Ovary (tissue), 9 donors: ENCODE measurements around the gene TNFSF8. TPM values are rescaled to one million over a fixed set of nuclear protein-coding genes. Genes with fewer than 3 reads are reported as not detected.

Experiments used
- DNase-seq, 5 donors: peaks; one replicate each; pipeline ENCODE4 v3.0.0-alpha.2; 2019 to 2020
- H3K27ac ChIP-seq, 2 donors: fragments of 200-600 bp; one replicate each; pipeline versions ENCODE4 v1.5.1 to v1.8.0; 2019 to 2022
- H3K27me3 ChIP-seq: fragments of 200-600 bp; one replicate; pipeline ENCODE4 v1.8.0; 2022
- H3K36me3 ChIP-seq: fragments of 200-600 bp; sonication (generic); one replicate; pipeline ENCODE4 v1.5.1; 2019
- H3K4me1 ChIP-seq: one replicate; pipeline ENCODE4 v1.8.1; 2013; ENCODE audit warnings: mild to moderate bottlenecking, moderate library complexity; ENCODE audit not compliant: insufficient read depth
- H3K4me3 ChIP-seq: fragments of 200-600 bp; sonication (generic); one replicate; pipeline ENCODE4 v1.5.1; 2017
- H3K9me3 ChIP-seq, 2 donors: fragments of 200-600 bp in 1 of 2; sonication (generic) in 1 of 2; one replicate each; pipeline versions ENCODE4 v1.5.1 to v1.8.1; 2013 to 2019; ENCODE audit warnings: mild to moderate bottlenecking in 1 of 2, moderate library complexity in 1 of 2
- CTCF ChIP-seq, 3 donors: fragments of 450-650 bp in 2 of 3; fragments of 200-600 bp in 1 of 3; IDR thresholded peaks; one replicate each; pipeline versions ENCODE4 v1.5.1 to v1.8.0; 2016 to 2022; ENCODE audit warnings: antibody characterized with exemption in 3 of 3, mild to moderate bottlenecking in 1 of 3
- EP300 ChIP-seq: sonication (generic); formaldehyde crosslinking; IDR thresholded peaks from one replicate; pipeline ENCODE4 v1.6.1; 2017; ENCODE audit warnings: antibody characterized with exemption
- POLR2A ChIP-seq: fragments of 450-650 bp; IDR thresholded peaks from one replicate; pipeline ENCODE4 v1.6.1; 2017; ENCODE audit warnings: antibody characterized with exemption, mild to moderate bottlenecking, moderate library complexity
- WGBS, 3 donors: extraction: QIAGEN DNeasy Blood & Tissue Kit in 1 of 3; methylation state at CpG; one replicate each; pipeline versions ENCODE4 v1.1.5 to v1.1.7; 2013 to 2017; 5-methylcytosine and 5-hydroxymethylcytosine counted together
- intact Hi-C, 4 donors: fragments of 100-400 bp; cut with DNase I; formaldehyde crosslinking; loops; one replicate each; pipeline versions ENCODE4 v1.11.0 to v1.15.1; 2022 to 2023
- polyA plus RNA-seq, 2 donors: library from polyadenylated mRNA; stranded (reverse); fragments of 200-250 nt in 1 of 2; fragments of 350-450 nt in 1 of 2; fragmentation: Illumina TruSeq in 1 of 2; extraction: RNeasy Lipid Tissue Mini Kit (QIAGEN cat#74804) in 1 of 2; gene quantifications; one replicate each; pipeline ENCODE4 v1.2.3, GENCODE V29; 2013 to 2014
- total RNA-seq, 7 donors: library from RNA; depleted of rRNA in 2 of 7; stranded (reverse); fragments of >200 nt in 2 of 7; fragmentation: NEBNext Ultra II Directional in 3 of 7; extraction: Animal tissue kit (Norgen Biotek cat#: 25700) in 3 of 7; gene quantifications; one replicate each; pipeline versions ENCODE4 v1.1.0 to v1.2.4, GENCODE V29; 2016 to 2023
- donor health status: DM: no; HTN: no; CAD: no; lungs with moderate emphysema.
- donor health status: DM: no; HTN: no; CAD: no.
- donor health status: Bipolar disorder and iron deficiency.
- donor health status: DM: yes; HTN: yes; CAD: no.
- donor health status: DM: no; HTN: no; CAD: no.
- donor health status: DM: yes; HTN: yes; CAD: no.

Gene TNFSF8
- total and polyA plus RNA-seq, 9 donors, result 0.38 to 5.2 (median 1.0) TPM

- no peaks in the 10 kb centered on the region for H3K36me3 ChIP-seq
- H3K27me3 ChIP-seq, result no peaks in the 10 kb centered on the region
- H3K9me3 ChIP-seq, result no peaks in the 10 kb centered on the region
- no peak for DNase-seq
- no peak overlapping the region for H3K4me3 ChIP-seq
- TF ChIP-seq CTCF (IDR thresholded peaks at IDR 0.05) (no peak), EP300 (no peak), POLR2A (no peak)
- no peak overlapping the region for H3K27ac ChIP-seq
- WGBS, 3 donors, result 70 to 75% (median 74%) methylated on average over 2 of the region's 2 CpGs
- no peaks in the 10 kb centered on the region for H3K4me1 ChIP-seq
- intact Hi-C loops, result no loop called here
Measured at GRCh38 chr9:114911167-114911821, 19.1 kb downstream of the TNFSF8 start.

- Histone ChIP-seq H3K27me3 (no peaks in the 10 kb centered on the region), H3K36me3 (no peaks in the 10 kb centered on the region), H3K4me3 (no peak overlapping the region), H3K9me3 (no peaks in the 10 kb centered on the region), H3K4me1 (no peaks in the 10 kb centered on the region), H3K27ac (no peak overlapping the region)
- TF ChIP-seq POLR2A, result no peak
- no peak for TF ChIP-seq EP300
- no peak for TF ChIP-seq CTCF (IDR thresholded peaks at IDR 0.05)
- DNase-seq, result no peak
- intact Hi-C loops, result no loop called here
- 82 to 91% (median 88%) methylated on average over 4 of the region's 4 CpGs for WGBS, 3 donors
Measured at GRCh38 chr9:114910541-114910940, 19.9 kb downstream of the TNFSF8 start.

- intact Hi-C loops, result loop anchor here in 1 of 4 donors (10.0 kb wide), 1 partner anchor 165 kb away; no protein-coding TSS in a partner anchor
- H3K4me1 ChIP-seq, result no peaks in the 10 kb centered on the region
- no peak for TF ChIP-seq EP300
- no peak for TF ChIP-seq CTCF (IDR thresholded peaks at IDR 0.05)
- no peak for TF ChIP-seq POLR2A
- no peaks in the 10 kb centered on the region for H3K27me3 ChIP-seq
- no peaks in the 10 kb centered on the region for H3K36me3 ChIP-seq
- H3K9me3 ChIP-seq, result no peaks in the 10 kb centered on the region
- H3K4me3 ChIP-seq, result no peak overlapping the region
- 76 to 96% (median 88%) methylated on average over 1 of the region's 1 CpG for WGBS, 3 donors
- no peak overlapping the region for H3K27ac ChIP-seq
- DNase-seq, result no peak
Measured at GRCh38 chr9:114909661-114910060, 20.7 kb downstream of the TNFSF8 start.

GRCh38 chr9:114908805-114909448, 21.5 kb downstream of the TNFSF8 start:
- DNase-seq, result no peak
- 55 to 61% (median 57%) methylated on average over 6 of the region's 6 CpGs for WGBS, 3 donors
- intact Hi-C loops, result loop anchor here in 1 of 4 donors (10.0 kb wide), 1 partner anchor 164 kb away; no protein-coding TSS in a partner anchor

More at GRCh38 chr9:114908805-114909448, 21.5 kb downstream of the TNFSF8 start:
- Histone ChIP-seq H3K9me3 (no peaks in the 10 kb centered on the region), H3K4me3 (no peak overlapping the region), H3K4me1 (no peaks in the 10 kb centered on the region), H3K27me3 (no peaks in the 10 kb centered on the region), H3K36me3 (no peaks in the 10 kb centered on the region), H3K27ac (no peak overlapping the region)
- TF ChIP-seq EP300 (no peak), POLR2A (no peak), CTCF (IDR thresholded peaks at IDR 0.05) (no peak)
